Fibroblast of lung (primary cell): Measurements from ENCODE around the gene EQTN.
"Not testable (repeated sequence)": the region's sequence is repeated elsewhere in the genome, so short reads cannot be mapped to it uniquely, and the experiment has no call there.

ENCODE experiments used
- EZH2 ChIP-seq: IDR thresholded peaks from 2 replicates; pipeline ENCODE4 v1.5.1; 2012; ENCODE audit warnings: low read length, control low read depth, mild to moderate bottlenecking; ENCODE audit errors: missing control alignments
- TF ChIP-seq, protein P1 (sequence below), 2 donors: IDR thresholded peaks in 1 of 2; conservative IDR thresholded peaks in 1 of 2; 1 replicate in 1 of 2; 2 replicates in 1 of 2; pipeline ENCODE4 v1.5.1; 2011 to 2012; ENCODE audit warnings: low read length in 2 of 2, control low read depth in 1 of 2, inconsistent platforms in 1 of 2, low read depth in 1 of 2, mild to moderate bottlenecking in 1 of 2

DNA sequence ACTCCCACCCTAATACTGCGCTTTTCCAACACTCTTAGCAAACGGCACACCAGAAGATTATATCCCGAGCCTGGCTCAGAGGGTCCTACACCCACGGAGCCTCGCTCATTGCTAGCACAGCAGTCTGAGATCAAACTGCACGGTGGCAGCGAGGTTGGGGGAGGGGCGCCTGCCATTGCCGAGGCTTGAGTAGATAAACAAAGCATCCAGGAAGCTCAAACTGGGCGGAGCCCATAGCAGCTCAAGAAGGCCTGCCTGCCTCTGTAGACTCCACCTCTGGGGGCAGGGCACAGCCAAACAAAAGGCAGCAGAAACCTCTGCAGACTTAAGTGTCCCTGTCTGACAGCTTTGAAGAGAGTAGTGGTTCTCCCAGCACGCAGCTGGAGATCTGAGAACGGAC, 57.3 kb downstream of the EQTN start:
- TF ChIP-seq EZH2, result not testable (repeated sequence)
- TF ChIP-seq, protein P1, sequence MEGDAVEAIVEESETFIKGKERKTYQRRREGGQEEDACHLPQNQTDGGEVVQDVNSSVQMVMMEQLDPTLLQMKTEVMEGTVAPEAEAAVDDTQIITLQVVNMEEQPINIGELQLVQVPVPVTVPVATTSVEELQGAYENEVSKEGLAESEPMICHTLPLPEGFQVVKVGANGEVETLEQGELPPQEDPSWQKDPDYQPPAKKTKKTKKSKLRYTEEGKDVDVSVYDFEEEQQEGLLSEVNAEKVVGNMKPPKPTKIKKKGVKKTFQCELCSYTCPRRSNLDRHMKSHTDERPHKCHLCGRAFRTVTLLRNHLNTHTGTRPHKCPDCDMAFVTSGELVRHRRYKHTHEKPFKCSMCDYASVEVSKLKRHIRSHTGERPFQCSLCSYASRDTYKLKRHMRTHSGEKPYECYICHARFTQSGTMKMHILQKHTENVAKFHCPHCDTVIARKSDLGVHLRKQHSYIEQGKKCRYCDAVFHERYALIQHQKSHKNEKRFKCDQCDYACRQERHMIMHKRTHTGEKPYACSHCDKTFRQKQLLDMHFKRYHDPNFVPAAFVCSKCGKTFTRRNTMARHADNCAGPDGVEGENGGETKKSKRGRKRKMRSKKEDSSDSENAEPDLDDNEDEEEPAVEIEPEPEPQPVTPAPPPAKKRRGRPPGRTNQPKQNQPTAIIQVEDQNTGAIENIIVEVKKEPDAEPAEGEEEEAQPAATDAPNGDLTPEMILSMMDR (conservative IDR thresholded peaks at IDR 0.05 in 1 of 2, IDR thresholded peaks at IDR 0.05 in 1 of 2; ENCODE audit: low read depth in 1 of 2, low read length in 2 of 2), result not testable (repeated sequence)
